Activated CD8-positive, alpha-beta memory T cell treated with anti-CD3 and anti-CD28 coated beads, Interleukin-2, amount 50 U/mL, for 48 hours (primary cell): ENCODE measurements around the gene XCL1.

ENCODE experiments used
- DNase-seq: peaks from one replicate; pipeline ENCODE4 v3.0.0-alpha.2; 2020

XCL1 gene

DNA sequence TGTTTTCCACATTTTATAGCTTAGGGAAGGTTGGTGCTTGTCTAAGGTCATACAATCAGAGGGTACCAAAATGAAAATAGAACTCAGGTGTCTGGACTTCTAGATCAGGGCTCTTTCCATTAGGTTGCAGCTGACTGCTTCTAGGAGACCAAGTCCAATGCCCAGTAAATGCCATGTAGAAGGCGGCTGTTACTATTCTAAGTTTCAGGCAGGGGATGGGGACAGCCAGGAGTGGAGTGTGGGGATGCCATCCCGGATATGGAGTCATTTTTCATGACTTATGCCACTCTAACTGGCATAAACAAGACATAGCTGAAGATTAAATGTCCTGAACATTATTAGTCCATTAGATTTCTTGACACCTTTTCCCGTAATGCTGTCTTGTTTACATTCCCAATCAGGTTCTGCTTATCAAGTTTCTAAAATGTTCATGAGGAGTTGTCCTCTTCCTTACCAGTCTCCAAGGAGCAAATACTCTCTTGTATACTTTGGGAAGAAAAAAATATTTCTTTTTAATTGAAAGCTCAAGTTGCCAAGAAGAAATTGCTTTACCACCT, 31.5 kb downstream of the XCL1 start:
- DNase-seq = no peak

DNA sequence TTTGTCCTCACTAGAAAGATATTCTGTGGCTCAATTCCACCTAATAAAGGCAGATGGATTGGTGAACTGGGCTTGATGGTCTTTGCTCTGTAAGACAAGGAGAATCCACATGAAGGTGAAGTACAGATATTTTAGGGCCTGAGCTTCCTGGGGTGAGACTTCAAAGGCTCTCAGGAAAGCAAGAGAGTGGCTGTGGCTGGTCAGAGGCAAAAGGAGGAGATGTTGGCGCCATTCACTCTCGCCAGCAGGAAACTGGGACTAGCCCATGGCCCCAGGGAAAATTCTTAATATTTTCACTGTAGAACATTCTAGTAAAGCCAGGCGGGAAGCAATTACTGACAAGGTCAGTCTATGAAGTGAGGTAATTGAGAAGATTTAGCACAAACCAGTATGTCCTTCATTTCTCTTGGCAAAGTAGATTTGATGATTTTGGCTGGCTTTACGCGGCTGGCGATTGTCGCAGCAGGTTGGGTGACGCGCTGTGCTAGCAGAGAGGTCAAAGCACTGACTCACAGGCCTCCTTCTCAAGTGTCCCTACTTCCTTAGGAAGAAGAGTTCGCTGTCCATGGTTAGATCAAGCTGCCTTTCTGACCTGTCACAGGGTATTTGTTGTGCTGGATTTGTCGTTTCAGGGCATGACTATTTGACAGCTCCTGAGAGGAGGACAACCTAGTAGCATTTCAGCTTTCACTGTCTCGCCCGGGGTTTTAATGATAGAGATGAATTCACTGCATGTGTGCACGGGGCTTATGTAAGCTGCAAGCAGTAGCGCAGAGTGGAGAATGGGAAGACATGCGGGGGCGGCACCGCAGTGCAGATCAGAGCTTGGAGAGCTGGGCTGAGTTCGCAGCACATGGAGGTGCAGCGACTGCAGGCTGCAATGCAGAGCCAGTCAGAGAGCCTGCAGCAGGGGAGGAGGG, 32.7 kb downstream of the XCL1 start:
- no peak for DNase-seq

- DNase-seq = no peak
Observed at GRCh38 chr1:168609741-168610510, 33.5 kb downstream of the XCL1 start.

DNA sequence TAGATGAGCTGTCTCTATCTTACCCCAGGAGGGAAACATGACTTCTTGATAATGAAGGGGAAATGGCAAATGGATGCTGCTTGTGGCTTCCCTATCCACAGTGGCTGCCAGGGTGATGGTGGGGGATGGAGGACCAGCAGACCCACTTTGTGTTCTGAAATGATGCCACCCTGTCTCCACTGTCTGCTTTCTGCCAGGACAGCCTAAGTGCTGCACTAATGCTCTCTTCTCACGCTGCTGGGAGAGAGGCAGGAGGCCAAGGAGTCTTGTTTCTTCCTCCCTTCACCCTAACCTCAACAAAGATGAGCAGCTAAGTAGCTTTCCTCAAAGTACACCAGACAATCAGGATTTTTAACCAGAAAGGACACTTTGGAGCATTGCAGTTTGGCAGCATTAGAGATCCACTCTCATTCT, 36.6 kb downstream of the XCL1 start:
- no peak for DNase-seq

DNA sequence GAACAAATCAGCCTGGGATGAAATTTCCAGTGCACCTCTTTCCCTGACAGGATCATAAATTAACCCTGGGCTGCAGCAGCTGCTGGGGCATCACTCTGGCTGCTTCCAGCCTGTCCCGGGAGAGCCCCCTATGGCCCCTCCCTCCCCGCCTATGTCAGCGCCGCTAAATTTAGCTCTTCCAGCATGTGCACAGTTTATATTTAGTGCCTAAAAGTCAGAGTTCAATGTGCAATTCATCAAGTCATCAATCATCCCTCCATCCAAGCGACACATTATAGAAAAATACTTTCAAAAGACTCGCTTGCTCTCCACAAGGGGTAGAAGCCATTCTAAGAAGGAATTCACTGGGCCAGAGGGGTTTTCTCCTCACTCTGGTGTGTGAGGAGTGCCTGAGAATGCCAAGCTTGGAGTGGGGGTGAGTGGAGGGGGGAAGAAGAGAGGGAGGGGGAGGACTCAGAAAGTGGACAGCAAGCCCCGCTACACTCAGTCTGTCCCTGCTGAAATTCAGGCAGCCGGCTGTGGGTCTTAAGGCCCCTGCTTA, 37.4 kb downstream of the XCL1 start:
- DNase-seq = no peak

GRCh38 chr1:168614235-168614634, 37.8 kb downstream of the XCL1 start:
- no peak for DNase-seq

DNA sequence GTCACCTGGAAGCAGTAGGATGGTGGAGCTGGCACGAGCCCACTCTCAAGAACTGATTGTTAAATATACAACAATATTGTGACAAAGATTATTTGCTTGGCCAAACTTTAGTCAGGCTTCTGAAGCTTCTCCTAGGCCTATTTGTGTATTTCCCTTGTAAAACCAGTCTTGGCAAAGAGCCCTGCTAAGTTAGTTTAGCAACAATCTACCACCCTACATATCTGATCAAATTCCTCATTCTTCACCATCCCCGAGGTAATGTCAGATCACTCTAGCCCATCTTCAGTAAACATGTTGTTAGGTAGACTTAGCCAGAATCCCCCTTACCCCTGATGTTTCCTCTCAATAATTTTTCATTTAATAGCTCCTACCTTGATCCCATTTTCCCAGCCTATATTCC, 39.6 kb downstream of the XCL1 start:
- no peak for DNase-seq

- DNase-seq = no peak
Observed at GRCh38 chr1:168617974-168618750, 41.8 kb downstream of the XCL1 start.

DNA sequence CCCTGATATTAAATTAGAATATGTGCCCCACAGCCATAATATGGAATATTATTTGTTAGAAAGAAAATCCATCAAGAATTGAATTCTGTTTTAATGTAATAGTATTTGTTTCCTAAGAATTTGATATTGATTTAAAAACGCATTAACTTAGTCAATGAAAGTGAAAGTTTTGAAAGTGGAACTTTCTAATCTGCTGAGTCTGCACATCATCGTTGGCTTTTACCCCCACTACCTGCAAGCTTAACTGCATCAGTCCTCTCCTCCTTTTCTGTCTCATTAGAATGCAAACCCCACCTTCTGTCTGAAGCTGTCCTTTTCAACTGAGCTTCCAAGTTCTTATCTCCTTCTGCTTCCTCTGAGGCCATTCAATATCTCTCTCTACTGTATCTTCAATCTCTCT, 42.5 kb downstream of the XCL1 start:
- no peak for DNase-seq

GRCh38 chr1:168621356-168621755, 45.0 kb downstream of the XCL1 start:
- DNase-seq = no peak

- no peak for DNase-seq
Observed at GRCh38 chr1:168623003-168623828, 46.8 kb downstream of the XCL1 start.

DNA sequence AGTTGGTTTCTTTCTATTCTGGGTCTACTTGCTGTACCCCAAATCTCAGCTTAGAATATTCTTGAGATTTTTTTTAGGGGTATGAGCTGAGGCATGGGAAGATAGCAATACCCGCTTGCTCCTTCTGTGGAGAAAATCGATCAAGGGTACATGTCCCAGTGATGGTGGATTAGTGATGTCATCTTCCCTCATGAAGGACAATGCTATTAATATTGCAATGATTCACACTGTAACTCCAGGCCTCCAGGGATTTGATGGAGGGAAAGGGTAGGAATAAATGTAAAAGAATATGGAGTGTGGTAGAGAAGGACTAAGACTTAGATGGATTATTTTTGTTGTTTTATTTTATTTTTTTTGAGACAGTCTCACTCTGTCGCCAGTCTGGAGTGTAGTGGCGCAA, 47.4 kb downstream of the XCL1 start:
- DNase-seq = no peak

- DNase-seq = no peak
Observed at GRCh38 chr1:168626326-168626725, 49.9 kb downstream of the XCL1 start.

GRCh38 chr1:168627370-168627769, 51.0 kb downstream of the XCL1 start:
- DNase-seq = no peak

DNA sequence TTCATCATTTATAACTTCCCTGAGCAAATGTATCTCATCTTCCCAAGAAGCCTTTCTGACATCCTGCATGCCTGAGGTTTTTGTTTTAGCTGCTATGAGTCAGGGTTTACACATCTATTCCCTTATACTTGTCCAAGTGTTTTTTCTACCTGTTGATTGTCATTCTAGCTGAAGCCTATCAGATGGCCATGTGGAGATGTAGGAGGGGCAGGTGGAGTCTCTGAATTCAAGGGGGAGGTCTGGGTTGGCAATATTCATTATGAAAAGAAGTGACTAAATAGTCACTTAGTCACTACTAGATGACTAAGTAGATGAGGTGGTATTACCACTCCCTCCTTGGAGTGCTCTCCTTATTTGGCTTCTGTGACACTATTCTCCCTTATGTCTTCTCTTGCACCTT, 52.4 kb downstream of the XCL1 start:
- no peak for DNase-seq

DNA sequence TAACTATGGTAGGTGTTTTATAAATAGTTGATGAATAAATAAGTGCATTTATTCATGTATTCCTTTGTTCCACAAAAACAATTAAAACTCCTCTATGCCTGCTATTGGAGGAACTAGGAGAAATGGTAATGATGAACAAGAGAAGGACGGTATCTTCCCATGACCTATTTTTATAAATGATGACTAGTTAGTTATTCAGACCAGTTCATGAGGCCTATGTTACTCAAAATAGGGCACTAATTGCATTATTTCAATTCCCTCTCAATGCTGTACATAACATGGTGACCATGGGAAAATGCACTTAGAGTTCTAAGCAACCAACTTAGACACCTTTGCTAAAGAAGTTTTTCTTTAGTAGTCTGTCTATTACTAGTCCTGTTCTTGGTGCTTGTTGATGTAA, 53.1 kb downstream of the XCL1 start:
- DNase-seq = no peak
